GM21447 (cell line): ENCODE data around the gene SLC38A10.

Experiments
- ATAC-seq: cut with Tn5 transposase; IDR thresholded peaks from one replicate; pipeline ENCODE4 v1.9.1; 2021; ENCODE audit not compliant: unreplicated experiment

The SLC38A10 gene

GRCh38 chr17:81258292-81258691 is 36.8 kb downstream of the SLC38A10 start:
- no peak for ATAC-seq

GRCh38 chr17:81257533-81257932 is 37.6 kb downstream of the SLC38A10 start:
- ATAC-seq, result no peak

GRCh38 chr17:81256616-81257015 is 38.5 kb downstream of the SLC38A10 start:
- no peak for ATAC-seq

- ATAC-seq, result no peak
These were observed 40.0 kb downstream of the SLC38A10 start for GRCh38 chr17:81254955-81255717.

GRCh38 chr17:81253358-81254131 is 41.6 kb downstream of the SLC38A10 start:
- no peak for ATAC-seq

- no peak for ATAC-seq
These were observed 42.1 kb downstream of the SLC38A10 start for GRCh38 chr17:81252987-81253329.

- no peak for ATAC-seq
These were observed 42.7 kb downstream of the SLC38A10 start for GRCh38 chr17:81252326-81252986.

- no peak for ATAC-seq
These were observed 43.3 kb downstream of the SLC38A10 start for GRCh38 chr17:81251709-81252301.

GRCh38 chr17:81251094-81251708 is 43.9 kb downstream of the SLC38A10 start:
- no peak for ATAC-seq

- no peak for ATAC-seq
These were observed 44.6 kb downstream of the SLC38A10 start for GRCh38 chr17:81250286-81251093.

- no peak for ATAC-seq
These were observed 45.7 kb downstream of the SLC38A10 start for GRCh38 chr17:81249223-81250040.

- no peak for ATAC-seq
These were observed 46.5 kb downstream of the SLC38A10 start for GRCh38 chr17:81248649-81249048.

GRCh38 chr17:81247339-81247990 is 47.6 kb downstream of the SLC38A10 start:
- ATAC-seq, result no peak

- no peak for ATAC-seq
These were observed 48.3 kb downstream of the SLC38A10 start for GRCh38 chr17:81246679-81247338.

GRCh38 chr17:81246343-81246670 is 48.8 kb downstream of the SLC38A10 start:
- ATAC-seq, result no peak

- no peak for ATAC-seq
These were observed 49.3 kb downstream of the SLC38A10 start for GRCh38 chr17:81245665-81246342.

- no peak for ATAC-seq
These were observed 50.0 kb downstream of the SLC38A10 start for GRCh38 chr17:81245024-81245664.
